AG20443 (cell line): ENCODE measurements around the gene SRGAP3.

Source experiments
- DNase-seq: peaks from one replicate; pipeline ENCODE4 v3.0.0; 2012; ENCODE audit warnings: low spot score, mixed read lengths

SRGAP3 gene

DNA sequence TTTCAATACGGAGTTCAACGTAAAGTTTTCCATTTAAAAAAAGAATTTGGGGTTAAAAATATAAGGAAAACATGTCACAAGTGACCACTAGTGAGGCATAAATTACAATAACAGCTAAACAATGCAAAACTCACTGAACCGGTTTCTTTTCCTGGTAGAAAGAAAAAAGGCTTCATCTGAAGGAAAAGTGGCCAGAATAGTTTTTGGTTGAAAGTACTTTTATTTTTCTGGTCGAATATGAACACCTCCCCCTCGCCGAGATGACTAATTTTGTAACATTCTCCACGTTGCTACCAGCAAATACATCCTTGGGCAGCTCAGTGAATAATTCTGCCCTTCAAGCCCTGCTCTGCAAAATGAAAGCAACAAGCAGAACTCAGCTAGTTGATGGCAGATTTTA is 3.9 kb upstream of the SRGAP3 start:
- peak; percentile 59 for DNase-seq

DNA sequence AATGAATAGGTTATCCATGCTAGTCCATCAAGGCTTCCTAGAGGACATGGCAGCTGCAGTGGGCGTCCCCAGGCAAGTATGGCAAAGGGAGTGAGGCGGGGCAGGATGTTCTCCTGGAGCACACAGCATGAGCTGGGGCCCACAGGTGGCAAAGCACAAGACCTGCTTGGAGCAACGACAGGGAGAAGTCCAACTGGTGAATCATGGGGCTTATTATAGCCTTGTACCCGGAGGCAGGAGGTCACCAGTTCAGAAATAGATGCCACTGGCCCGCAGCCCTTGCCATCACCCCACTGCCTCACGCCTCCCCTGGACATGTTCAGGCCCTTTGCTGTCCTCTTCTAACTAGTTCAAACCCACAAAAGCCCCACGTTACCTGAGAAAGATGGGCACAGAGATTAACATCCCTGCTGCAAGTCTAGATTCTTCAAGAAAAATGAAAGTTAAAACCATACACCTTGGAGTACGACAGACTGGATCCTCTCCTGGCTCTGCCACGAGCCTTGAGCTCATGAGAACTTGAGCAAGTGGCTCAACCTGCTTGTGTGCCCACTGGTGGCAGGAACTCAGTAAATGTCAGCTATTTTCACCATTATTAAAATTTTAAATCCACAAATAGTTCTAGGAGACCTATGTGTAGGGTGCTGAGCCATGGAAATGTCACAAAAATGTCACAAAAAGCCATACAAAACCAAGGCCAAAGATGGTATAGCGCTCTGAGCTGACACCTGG is 1.8 kb upstream of the SRGAP3 start:
- no peak for DNase-seq

DNA sequence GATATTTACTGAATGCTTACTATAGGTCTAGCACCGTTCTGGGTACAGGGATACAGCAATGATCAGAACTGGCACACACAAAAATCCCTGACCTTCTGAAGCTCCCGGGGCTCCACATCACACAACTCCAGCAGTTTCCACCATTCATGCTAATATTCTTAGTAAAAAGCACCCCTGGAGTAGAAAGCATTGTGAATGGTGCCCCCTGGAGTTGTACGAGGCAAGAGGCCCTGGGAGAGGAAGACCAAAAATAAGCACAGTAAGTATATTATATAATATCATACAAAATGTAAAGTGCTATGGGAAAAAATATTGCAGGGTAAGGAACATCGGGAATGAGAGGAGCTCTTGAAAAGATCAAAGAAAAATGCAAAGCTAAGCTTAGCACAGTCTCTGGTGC is 790 bp upstream of the SRGAP3 start:
- DNase-seq: no peak

DNA sequence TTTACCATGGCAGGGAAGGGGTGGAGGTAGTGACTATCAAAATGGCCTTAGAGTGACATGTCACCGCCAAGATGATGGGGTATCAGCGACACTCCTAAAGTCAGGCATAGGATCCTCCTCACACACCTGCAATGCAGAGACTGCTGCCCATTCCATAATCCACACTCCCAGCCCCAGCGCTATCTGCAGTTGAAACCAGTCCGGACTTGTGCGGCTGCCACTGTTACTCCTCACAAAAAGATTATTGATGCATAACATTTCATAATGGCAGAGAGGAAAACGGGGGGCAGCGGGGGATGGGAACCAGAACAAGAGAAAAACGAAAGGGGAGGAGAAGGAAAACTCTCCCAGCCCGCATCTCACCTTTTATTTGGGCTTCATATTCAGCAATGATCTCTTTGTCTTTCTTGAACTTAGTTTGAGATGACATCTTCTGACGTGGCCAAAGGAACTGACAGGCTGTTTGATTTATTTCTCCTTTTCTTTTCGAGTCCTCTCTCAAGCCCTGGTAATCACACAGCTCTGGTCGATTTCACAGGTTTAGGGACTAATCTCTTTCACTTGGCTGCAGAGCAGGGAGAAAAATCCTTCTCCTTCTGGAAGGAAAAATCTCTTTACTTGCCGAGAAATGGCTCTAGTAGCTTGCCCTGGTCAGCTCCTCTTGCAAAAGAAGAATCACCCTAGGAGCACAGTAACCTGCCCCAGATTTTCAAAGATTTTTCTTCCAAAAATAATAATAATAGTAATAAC is 749 bp downstream of the SRGAP3 start:
- no peak for DNase-seq

DNA sequence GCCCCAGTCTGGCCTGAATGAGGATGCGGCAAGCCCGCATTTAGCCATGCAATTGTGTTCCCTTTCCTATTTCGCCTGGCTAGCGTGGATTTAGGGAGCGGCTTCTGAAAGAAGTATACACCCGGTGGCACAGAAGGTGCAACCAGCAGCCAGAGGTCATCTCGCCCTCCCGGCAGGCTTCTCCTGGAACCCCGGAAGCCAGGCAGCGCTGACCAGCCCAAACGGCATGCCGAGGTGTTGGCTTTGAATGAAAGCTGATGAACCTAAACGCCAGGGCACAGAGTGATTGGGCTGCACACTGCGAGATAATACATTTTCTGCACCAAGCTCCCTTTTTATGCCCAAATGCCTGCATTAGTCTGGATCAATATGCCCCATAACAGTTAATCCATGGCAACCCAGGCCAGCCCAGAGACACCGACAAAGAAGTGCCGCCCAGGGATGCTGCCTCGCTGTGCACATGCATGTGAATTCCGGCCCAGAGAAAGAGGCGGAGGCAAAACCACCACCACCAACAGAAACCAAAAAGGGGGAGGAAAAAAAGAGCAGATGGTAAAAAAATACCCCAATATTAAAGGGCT is 1.4 kb downstream of the SRGAP3 start:
- no peak for DNase-seq

DNA sequence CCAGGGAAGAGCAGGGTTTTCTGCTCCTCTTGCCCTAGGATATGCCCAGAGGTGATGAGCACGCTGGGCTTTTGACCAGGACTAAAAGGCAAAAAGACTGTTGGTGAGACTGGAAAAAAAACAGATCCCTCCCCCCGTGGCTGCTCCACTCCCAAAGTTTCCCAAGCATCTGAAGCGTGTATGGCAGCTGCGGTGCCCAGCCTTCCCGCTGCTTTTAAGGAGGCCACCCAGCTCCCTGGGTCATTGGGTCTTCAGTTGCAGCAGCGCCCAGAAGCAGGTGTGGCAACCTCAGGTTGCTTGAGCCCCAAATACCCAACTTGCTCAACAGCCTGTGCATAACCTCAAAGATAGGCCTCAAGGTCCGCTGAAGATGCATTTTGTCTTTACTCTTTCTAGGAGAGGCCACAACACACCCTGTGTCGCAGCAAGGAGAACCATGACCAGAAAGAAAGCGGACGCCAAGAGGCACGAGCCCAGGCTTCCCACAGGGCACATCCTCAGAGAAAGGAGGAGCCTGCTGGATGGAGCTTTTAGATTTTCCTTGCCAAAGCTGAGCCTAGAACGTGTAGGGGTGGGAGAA is 2.0 kb downstream of the SRGAP3 start:
- no peak for DNase-seq

DNA sequence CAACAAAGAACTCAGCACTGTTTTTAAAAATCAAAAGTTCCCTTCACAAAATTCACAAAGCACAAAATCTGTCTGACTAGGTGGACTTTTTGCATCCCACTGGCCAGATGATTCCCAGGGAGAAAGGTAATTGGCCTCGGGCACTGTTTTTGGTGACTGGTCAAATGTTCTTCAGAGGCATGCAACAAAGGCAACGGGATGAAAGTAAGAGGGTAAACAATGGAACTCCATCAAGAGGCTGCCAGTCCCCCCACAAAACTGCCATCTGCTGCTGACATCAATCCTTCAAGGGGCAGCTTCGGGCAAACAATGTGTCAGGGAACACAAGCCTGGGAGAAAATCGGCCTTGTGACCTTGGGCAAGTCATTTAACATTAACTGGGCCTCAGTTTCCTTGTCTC is 3.3 kb downstream of the SRGAP3 start:
- no peak for DNase-seq

DNA sequence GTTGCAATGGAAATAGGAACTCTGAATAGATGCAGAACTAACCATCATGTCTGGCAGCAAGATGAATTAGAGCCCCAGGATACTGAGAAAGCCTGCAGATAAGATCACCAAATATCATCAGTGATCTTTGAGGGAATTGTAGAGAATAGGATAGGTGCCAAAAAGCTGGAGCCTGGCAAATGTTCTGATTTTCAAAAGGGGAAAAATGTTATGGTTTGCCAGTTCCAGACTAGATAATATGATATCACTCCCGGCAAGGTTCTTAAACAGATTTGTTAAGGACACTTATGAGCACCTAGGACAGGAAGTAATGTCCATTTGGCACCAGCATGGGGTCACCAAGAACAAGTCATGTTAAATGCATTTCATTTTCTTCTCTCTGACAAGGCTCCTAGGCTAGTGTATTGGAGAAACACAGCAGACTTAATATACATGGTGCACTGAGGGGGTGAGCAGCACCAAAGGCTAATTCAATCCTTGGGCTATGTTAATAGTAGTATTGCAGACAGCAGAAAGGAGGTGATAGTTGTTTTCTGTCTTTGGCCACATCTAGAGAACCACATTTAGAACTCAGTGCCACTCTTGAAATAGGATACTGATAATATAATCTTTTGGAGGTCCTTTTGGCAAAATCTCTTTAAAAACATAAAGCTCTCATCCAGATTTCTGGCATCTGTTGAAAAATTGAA is 4.8 kb downstream of the SRGAP3 start:
- no peak for DNase-seq

DNA sequence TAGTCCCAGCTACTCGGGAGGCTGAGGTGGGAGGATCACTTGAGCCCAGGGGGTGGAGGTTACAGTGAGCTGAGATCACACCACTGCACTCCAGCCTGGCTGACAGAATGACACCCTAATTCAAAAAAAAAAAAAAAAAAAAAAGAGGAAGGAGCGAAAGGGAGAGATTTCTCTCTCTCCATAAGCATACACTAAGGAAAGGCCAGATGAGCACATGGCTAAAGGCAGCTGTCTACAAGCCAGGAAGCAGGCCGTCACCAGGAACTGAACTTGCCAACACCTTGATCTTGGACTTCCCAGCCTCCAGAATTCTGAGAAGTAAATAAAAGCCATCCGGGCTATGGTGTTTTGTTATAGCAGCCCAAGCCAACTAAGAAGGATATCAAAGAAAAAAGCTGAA is 7.5 kb downstream of the SRGAP3 start:
- no peak for DNase-seq

DNA sequence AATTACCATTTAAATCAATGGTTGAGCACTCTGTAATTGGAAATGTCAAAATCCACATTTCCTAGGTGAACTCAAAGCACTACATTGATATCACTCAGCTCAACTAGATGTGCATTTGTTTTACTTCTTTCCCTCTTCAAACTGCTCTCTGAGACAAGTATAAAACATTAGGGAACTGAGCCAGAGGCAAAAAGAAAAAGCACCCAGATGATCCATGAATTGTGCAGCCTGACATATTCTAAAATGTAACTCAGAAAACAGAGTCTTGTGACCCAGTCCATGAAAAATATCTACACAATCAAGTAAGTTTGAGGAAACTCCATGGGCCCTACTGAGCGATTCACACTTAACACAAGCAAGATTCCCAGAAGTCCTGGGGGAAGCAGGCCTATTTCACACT is 9.8 kb downstream of the SRGAP3 start:
- DNase-seq: no peak

DNA sequence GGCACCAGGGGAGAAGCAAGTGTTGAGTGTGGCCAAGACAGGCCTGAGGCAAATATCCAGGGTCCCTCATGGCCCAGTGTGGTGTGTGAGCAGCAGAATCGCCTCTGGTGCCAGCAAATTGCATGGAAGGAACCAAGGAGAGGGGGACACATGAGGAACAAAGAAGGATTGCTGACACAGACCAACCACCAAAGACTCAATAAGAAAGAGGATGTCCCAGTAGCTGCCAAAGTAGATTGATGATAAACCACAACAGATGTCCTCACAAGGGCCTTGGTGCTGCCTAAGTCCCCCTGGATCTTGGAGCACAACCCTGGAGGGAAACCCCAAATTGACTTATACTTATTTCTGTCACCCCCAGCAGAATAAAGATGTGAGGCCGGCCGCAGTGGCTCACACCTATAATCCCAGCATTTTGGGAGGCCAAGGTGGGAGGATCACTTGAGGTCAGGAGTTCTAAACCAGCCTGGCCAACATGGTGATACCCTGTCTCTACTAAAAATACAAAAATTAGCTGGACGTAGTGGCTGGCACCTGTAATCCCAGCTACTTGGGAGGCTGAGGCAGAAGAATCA is 10.6 kb downstream of the SRGAP3 start:
- no peak for DNase-seq

DNA sequence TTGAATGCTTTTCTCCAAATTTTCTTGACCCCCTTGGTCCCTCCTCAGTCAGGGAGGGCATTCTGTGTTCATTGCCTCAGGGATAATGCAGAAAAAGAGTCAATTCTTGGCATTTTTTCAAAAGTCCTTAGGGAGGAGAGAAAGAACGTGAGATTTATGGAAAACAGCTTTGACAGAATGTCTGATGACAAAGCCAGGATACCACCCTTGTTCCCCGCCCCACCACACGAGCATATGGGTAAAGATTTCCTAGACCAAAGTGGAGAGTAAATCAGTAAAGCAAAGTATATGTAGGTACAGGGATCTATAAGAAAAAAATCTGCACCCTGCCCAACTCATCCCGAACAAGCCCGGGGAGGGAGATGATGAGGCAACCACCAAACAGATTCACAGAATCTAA is 11.2 kb downstream of the SRGAP3 start:
- no peak for DNase-seq

DNA sequence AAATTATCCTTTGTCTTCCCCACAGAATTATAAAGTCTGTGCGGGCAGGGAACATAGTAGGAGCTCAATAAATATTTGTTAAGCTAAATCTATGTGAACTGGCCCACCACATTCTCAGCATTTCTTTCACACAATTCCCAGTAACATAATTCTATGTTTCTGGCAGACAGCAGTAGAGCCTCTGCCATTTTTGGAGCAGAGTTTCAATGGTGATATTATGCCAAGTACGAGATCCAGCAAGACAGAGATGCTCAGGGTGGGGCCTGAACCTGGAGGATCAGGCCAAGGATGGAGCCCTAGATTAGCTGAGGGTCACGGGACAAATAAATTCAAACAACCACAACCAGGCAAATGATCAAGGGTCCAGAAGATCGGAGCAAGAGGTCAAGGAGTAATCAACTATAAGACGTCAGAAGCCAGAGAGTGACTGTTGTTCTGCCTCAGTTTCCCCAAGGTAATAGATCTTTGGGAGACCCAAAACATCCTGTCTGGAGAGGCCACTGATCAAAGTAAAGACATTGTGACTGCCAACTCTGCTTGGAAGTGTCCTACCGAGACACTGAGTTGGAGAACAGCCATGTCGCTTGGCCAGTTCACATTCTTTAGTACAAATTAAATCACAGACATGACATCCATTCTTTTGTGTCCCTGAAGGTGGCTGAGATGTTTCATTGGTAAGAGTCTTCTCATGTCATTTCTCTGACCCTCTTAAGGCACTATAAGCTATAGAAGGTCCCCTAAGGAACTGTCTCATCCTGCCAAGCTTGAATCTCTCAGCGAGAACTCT is 15.4 kb downstream of the SRGAP3 start:
- DNase-seq: no peak

DNA sequence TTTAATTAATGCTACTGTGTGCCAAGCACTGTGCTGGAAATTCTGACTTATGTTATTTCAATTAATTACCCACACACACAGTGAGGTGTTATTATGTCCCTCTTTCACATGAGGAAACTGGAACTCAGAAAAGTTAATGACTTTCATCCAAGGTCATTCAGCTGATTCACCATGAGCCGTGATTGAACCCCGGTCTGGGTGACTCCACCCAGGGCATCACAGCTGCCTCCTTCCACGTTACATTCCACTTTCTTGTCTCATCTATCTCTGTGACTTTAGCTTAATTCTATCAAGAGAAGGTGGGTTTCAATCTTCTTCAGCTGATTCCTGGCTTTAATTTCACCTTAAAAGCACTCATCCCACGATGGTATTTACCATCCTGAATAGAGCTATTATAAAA is 16.3 kb downstream of the SRGAP3 start:
- DNase-seq: no peak

DNA sequence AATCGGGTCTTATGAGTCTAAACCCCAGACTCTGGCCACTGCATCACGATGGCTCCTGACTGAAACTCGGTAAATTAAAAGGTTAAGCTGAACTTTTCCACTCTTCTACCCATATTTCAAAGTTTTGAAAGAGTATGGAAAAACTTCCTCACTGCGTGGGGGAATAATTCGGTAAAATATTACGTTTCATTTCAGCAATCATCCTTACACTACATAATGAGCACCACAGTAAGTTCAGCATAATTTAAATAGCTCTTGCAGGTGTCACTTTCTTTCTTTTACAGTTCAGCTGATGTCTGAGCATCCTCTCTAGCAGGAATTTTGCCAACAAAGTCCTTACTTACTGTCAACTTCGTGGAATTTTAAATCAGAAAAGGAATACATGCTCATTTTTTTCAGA is 17.5 kb downstream of the SRGAP3 start:
- no peak for DNase-seq

DNA sequence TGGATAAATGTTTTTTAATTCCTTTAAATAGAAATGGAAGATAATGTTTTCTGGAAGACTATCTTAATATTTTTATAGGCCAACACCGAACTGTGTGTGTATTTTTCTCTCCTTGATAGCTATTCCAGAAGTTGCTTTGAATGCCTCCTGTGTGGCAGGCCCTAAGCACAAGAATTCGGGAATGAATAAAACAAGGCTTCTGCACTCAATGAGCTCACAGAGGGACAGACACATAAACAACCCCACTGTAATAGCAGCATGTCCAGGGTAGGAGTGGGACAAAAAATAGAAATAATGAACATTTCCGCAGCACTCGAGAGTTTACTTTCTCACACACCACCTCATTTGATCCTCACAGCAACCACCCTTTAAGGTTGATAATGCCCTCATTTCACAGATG is 18.0 kb downstream of the SRGAP3 start:
- DNase-seq: no peak

DNA sequence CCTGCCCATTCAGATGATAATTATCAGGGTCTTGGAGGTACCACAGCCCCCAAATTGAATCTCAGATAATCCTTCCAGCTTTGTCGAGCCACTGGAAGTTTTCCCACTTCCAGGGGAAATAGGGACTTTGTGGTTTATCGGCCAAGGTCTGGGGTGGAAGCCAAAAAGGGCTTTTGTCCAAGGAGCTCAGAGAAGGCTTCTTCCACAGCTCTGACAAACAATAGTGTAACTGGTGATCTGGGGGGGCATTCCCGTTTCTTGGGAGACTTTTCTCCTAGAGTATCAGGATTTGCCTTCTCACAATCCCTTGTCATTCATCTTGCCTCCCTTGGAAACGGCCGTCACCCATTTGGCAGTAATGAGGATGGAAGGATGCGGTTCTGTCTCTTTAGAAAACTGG is 18.4 kb downstream of the SRGAP3 start:
- DNase-seq: no peak

DNA sequence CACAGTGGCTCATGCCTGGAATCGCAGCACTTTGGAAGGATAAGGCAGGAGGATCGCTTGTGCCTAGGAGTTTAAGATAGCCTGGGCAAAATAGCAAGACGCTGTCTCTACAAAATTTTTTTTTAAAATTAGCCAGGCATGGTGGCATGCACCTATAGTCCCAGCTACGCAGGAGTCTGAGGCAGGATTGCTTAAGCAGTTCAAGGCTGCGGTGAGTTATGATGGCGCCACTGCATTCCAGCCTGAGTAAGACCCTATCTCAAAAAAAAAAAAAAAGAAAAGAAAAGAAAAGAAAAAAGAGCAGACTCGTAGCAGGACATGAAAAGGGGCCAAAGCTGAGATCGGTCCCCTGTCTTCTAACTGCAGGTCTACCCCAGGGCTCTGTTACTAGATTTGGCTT is 18.9 kb downstream of the SRGAP3 start:
- no peak for DNase-seq

DNA sequence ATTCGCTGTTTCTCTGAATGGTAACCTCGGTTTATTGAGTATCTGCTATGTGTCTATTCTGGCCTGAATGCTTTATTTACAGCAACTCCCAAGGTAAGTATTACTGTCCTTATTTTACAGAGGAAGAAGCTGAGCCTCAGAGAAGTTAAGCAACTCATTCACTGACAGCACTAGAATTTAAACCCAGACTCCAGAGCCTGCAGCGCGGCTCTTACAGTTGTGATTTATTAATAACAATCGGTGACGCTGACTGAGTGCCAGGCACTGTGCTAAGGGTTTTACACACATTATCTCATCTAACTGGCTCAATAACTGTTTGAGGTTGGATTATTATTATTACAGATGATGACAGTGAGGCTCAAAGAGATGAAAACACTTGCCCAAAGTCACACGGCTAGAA is 19.6 kb downstream of the SRGAP3 start:
- DNase-seq: no peak

DNA sequence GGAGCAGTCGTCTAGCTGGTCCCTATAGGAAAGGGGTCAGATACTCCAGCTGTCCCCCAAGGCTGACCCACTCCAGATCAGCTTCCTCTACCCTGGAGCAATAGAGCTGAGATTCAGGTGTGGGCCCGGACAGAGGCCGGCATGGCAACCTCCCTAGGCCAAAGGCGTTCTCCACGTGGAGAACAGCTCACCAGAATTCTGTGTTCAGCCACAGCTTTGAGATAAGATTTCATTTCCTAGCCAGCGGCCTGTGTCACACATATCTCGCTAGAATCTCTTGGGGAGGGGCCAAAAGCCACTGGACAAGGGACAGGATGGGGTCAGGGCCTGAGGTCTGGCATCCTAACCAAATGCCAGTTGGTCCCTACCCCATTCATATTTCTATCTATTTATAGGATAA is 20.1 kb downstream of the SRGAP3 start:
- DNase-seq: no peak

DNA sequence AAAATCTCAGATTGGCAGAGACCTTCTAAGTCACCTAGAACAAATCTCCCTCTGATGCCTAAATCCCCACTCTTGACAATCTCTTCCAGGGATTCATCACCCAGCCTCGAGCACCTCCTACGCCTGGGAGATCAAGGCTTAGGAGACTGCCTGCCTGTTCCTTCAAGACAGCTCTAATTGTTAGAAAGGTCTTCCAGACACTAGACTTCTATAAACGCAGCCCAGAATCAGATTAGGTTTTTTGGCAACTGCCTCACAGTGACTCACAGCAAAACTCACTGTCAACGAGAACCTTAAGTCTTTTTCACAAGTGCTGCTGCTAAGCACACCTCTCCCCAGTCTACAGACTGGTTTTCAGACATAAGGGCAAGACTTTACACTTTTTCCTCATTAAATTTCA is 23.1 kb downstream of the SRGAP3 start:
- peak; percentile 68 for DNase-seq
